Suprapubic skin (tissue), 3 donors: ENCODE measurements around the gene NTRK1.

ENCODE experiments used
- CTCF ChIP-seq, 2 donors: fragments of 200-600 bp in 1 of 2; fragments of 450-650 bp in 1 of 2; sonication (generic) in 1 of 2; IDR thresholded peaks; one replicate each; pipeline ENCODE4 v1.5.1; 2016 to 2019; ENCODE audit warnings: antibody characterized with exemption in 2 of 2, mild to moderate bottlenecking in 1 of 2, moderate library complexity in 1 of 2
- POLR2A ChIP-seq, 2 donors: fragments of 450-650 bp; IDR thresholded peaks; one replicate each; pipeline ENCODE4 v1.6.1; 2017; ENCODE audit warnings: antibody characterized with exemption in 2 of 2, mild to moderate bottlenecking in 2 of 2, moderate library complexity in 2 of 2

- TF ChIP-seq POLR2A (IDR thresholded peaks at IDR 0.05) (no peak), CTCF (IDR thresholded peaks at IDR 0.05) (no peak)
These were observed 13.5 kb downstream of the NTRK1 start for GRCh38 chr1:156874142-156874541.
